Mesodermal cell (in vitro differentiated cells): ENCODE data around the gene KHDRBS2.

ENCODE experiments used
- H3K27ac ChIP-seq: 2 replicates; pipeline ENCODE4 v1.7.0; 2013; ENCODE audit warnings: mild to moderate bottlenecking, low read depth, low read length, moderate library complexity; ENCODE audit not compliant: severe bottlenecking
- H3K36me3 ChIP-seq: 2 replicates; pipeline ENCODE4 v1.7.1; 2013; ENCODE audit warnings: mild to moderate bottlenecking, low read length, moderate library complexity; ENCODE audit not compliant: control insufficient read depth, insufficient read depth
- H3K4me1 ChIP-seq: one replicate; pipeline ENCODE4 v1.7.1; 2013; ENCODE audit warnings: mild to moderate bottlenecking, low read length; ENCODE audit not compliant: insufficient read depth, control insufficient read depth, poor library complexity, severe bottlenecking
- H3K4me3 ChIP-seq: 2 replicates; pipeline ENCODE4 v1.7.0; 2013; ENCODE audit warnings: low read length, control low read depth, mild to moderate bottlenecking; ENCODE audit not compliant: insufficient read depth, poor library complexity, severe bottlenecking; ENCODE audit errors: extremely low read depth
- H3K9me3 ChIP-seq: 2 replicates; pipeline ENCODE4 v1.7.1; 2013; ENCODE audit warnings: mild to moderate bottlenecking, low read length, moderate library complexity; ENCODE audit not compliant: control insufficient read depth
- WGBS, 2 experiments: methylation state at CpG; one replicate each; pipeline ENCODE4 v1.1.5; 2013; ENCODE audit warnings: missing lambda C conversion rate in 2 of 2; ENCODE audit not compliant: insufficient coverage in 2 of 2; 5-methylcytosine and 5-hydroxymethylcytosine counted together

Gene KHDRBS2

DNA sequence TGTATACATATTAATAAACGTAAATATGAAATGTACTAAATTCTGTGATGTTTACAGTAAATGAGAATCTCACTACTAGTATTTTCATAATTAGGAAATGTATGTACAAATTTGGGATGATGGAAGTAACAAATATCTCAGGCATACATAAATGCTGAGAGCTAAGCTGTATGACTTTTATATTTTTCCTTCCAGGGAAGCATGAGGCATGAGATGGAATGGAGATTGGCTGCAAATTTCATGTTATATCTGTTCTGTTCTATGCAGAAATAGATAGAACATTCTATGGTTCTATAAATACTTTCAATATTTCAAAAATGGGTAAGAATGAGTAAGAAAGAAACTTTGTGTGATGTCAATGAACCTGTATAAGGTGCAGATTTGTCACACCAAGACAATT is 335.2 kb downstream of the KHDRBS2 start:
- Histone ChIP-seq H3K27ac (no peak overlapping the region), H3K4me3 (no peak overlapping the region), H3K4me1 (no peaks in the 10 kb centered on the region), H3K9me3 (no peaks in the 10 kb centered on the region), H3K36me3 (no peaks in the 10 kb centered on the region)
- WGBS, 2 experiments = no CpG with 5 or more reads among the region's 1 CpG

DNA sequence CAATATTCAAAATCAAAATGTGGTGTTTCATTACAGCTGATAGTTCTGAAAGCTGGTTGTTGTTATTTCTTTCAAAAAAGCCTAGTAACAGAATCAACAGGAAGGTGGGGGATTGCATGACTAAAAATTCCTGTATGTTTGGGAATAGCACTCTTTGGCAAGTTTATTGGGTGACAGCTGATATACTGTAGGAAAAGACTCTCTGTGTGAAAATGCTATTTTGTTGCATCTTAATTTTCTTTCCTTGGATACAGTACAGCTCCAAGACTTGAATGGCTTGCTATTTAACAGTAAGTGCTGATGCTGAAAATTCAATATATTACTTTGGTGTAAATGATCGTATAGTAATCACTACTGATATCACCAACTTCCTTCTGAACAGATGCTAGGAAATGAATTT is 336.1 kb downstream of the KHDRBS2 start:
- no CpG with 5 or more reads among the region's 1 CpG for WGBS, 2 experiments
- Histone ChIP-seq H3K27ac (no peak overlapping the region), H3K4me3 (no peak overlapping the region), H3K9me3 (no peaks in the 10 kb centered on the region), H3K4me1 (no peaks in the 10 kb centered on the region), H3K36me3 (no peaks in the 10 kb centered on the region)

DNA sequence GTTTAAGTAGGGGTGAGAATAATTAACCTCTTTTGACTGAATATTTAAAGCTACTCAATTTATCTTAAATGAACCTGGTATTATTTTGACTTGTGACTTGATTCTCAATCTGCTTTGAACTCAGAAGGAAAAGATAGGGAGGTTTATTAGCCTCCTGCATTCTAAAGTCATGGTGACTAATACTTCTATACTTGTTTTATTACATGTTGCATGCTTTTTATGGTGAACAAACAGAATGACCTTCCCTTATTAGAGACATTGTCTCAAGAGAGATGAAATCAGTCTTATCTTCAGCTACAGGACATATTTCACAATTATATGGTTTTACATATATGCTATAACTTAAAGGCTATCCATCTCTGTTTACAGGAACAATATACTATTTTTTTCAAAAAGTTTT is 336.9 kb downstream of the KHDRBS2 start:
- H3K9me3 ChIP-seq = no peaks in the 10 kb centered on the region
- no peaks in the 10 kb centered on the region for H3K4me1 ChIP-seq
- no peak overlapping the region for H3K4me3 ChIP-seq
- H3K36me3 ChIP-seq = no peaks in the 10 kb centered on the region
- no peak overlapping the region for H3K27ac ChIP-seq

DNA sequence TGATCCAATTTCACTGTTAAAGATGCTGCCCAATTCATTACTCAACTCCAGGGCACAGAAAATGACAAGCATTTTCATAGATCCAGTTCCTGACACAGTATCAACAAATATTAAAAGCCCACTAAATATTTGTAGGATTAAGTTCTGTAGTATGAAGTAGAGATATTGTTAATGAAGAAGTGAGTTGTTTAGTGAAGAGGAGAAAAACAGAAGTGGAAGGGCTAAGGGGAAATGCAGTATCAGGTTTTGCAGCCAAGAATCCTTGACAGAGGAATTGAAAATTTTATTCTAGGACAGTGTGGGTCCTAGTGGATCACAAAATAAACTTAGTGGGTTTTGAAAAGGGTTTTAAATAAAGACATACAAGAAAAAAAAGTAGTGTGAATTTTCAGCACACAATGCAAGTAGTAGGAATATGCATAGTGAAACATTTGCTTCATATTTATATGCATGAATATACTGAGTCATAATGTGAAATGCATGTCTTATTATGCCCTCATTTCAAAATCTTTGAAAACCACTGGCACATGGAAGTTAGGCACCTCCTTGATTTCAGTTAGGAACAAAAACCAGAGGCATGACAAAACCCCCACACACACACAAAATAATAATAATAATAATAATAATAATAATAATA is 338.6 kb downstream of the KHDRBS2 start:
- no peak overlapping the region for H3K27ac ChIP-seq
- H3K9me3 ChIP-seq = no peaks in the 10 kb centered on the region
- H3K36me3 ChIP-seq = no peaks in the 10 kb centered on the region
- no peaks in the 10 kb centered on the region for H3K4me1 ChIP-seq
- no peak overlapping the region for H3K4me3 ChIP-seq

DNA sequence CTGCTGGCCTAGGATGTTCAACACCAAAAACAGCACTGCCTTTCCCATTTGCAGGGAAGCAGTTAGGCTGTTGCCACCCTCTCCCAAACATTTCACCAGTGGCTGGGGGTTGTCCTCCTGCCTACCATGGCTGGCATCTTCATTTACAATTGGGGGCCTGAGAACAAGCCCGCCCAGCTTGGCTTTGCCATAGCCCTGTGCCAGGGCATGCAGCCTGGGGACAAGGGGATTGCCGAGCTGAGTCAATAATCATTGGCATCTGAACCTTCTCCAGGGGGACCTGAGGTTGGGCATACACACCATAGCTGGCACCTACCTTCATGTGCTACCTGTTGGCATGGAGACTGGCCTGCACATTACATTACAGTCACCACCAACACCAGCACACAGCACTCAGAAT is 345.1 kb downstream of the KHDRBS2 start:
- no peaks in the 10 kb centered on the region for H3K36me3 ChIP-seq
- no peak overlapping the region for H3K27ac ChIP-seq
- no peaks in the 10 kb centered on the region for H3K4me1 ChIP-seq
- 100% methylated on average over 1 to 2 of the region's 2 CpGs for WGBS, 2 experiments
- no peaks in the 10 kb centered on the region for H3K9me3 ChIP-seq
- no peak overlapping the region for H3K4me3 ChIP-seq

DNA sequence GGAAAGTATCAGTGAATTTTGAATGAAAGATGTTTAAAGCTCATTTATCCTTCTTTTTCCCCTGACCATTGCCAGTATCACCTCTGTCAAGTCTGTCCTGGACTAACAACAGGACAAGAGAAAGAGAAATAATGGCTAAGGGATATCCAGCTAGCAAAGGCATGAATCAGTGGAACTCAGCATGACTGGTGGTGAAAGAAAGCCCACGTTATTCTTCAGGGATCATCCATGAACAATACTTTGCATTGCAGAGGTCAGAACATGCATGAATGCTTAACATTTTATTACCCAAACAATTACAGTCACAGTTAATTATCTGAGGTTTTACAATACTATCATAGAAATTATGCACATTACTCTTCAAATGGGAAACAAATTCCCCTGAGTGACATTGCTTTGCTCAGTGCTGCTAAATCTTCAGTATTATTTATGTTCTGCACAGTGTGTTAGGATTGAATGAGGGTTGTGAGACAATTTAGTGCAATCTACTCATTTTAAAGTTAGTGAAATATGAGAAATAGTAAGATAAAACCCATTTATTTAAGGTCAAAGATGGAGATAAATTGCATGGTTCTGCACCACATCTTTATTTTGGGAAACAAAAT is 350.7 kb downstream of the KHDRBS2 start:
- no peaks in the 10 kb centered on the region for H3K4me1 ChIP-seq
- no peak overlapping the region for H3K27ac ChIP-seq

DNA sequence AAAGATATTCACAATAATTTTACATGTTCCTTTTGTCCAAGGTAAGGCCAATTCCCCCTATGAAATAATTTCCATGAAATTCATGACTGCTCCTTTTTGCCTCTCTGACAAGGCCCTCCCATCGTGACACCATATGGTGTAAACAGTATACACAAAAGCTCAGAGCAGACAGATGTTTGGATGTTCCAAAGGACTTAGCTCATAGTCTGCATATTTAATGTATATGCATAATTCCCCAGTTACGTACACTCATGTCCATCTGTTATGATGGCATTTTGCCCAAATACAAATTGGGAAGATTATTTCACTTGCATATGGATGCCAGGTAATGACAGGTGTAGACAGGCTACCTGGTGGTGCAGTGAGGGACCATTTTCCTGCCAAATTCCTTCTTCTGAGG is 376.5 kb downstream of the KHDRBS2 start:
- no CpG with 5 or more reads among the region's 2 CpGs for WGBS, 2 experiments
- Histone ChIP-seq H3K36me3 (no peaks in the 10 kb centered on the region), H3K4me3 (no peak overlapping the region), H3K9me3 (no peaks in the 10 kb centered on the region), H3K4me1 (no peaks in the 10 kb centered on the region), H3K27ac (no peak overlapping the region)

More for the DNA sequence above, 350.7 kb downstream of the KHDRBS2 start:
- no peak overlapping the region for H3K4me3 ChIP-seq
- no peaks in the 10 kb centered on the region for H3K9me3 ChIP-seq
- H3K36me3 ChIP-seq = no peaks in the 10 kb centered on the region
- WGBS, 2 experiments = 75 to 80% methylated on average over 1 of the region's 1 CpG

DNA sequence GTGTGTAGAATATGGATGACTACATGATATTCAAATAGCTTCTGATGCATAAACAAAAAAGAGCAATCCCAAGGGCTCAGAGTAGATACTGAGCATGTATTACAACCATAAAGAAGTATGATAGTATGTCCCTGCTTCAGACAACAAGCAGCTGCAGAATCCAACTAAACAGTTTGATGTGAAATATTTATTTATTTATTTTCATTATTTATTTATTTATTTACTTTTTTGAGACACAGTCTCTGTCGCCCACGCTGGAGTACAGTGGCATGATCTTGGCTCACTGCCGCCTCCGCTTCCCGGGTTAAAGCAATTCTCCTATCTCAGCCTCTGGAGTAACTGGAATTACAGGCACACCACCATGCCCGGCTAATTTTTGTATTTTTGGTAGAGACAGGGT is 384.3 kb downstream of the KHDRBS2 start:
- Histone ChIP-seq H3K9me3 (no peaks in the 10 kb centered on the region), H3K4me3 (no peak overlapping the region), H3K4me1 (peaks cover 4% of the 10 kb centered on the region), H3K27ac (no peak overlapping the region), H3K36me3 (no peaks in the 10 kb centered on the region)
- WGBS, 2 experiments = 88 to 91% methylated on average over 5 to 6 of the region's 6 CpGs

DNA sequence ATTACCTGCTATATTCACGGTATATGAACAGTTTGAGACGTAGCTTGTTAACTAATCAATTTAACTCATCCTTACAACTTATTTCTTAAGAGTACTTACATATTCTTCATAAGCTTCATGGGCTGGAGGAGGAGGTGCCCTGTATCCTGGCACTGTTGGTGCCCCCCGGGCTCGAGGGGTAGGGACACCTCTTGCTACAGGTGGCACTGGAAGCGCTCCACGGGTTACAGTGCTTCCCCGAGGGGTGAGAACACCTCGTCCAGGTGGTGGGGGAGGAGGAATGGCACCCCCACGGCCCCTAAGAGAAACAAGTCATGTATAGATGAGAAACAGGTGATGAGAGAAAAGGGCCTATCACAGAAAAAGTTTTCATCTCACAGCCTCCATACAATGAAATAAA is 391.5 kb downstream of the KHDRBS2 start:
- no peaks in the 10 kb centered on the region for H3K9me3 ChIP-seq
- no peak overlapping the region for H3K27ac ChIP-seq
- 93 to 98% methylated on average over 5 to 7 of the region's 9 CpGs for WGBS, 2 experiments
- H3K4me1 ChIP-seq = peaks cover 7% of the 10 kb centered on the region
- no peaks in the 10 kb centered on the region for H3K36me3 ChIP-seq
- H3K4me3 ChIP-seq = no peak overlapping the region

DNA sequence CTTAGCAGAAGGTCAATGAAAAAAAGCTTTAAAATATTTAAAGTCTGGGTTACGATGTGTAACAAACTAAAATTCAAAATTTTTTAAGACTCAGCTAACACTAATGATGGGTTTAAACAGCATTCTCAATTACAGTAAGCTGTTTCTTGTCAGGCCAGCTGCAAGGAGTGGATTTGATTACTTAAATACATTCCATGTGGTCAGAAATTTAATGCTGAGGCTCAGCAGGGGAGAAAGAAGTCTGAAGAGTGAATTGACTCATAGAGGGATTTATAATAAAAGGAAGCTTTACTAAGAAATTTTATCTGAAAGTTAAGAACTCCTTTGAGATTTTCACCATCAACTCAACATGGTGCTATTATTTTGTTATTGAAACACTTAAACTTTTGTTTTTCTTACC is 398.6 kb downstream of the KHDRBS2 start:
- WGBS, 2 experiments = no CpG with 5 or more reads among the region's 1 CpG
- no peak overlapping the region for H3K4me3 ChIP-seq
- no peaks in the 10 kb centered on the region for H3K36me3 ChIP-seq
- no peak overlapping the region for H3K27ac ChIP-seq
- H3K4me1 ChIP-seq = peaks cover 5% of the 10 kb centered on the region
- no peaks in the 10 kb centered on the region for H3K9me3 ChIP-seq

DNA sequence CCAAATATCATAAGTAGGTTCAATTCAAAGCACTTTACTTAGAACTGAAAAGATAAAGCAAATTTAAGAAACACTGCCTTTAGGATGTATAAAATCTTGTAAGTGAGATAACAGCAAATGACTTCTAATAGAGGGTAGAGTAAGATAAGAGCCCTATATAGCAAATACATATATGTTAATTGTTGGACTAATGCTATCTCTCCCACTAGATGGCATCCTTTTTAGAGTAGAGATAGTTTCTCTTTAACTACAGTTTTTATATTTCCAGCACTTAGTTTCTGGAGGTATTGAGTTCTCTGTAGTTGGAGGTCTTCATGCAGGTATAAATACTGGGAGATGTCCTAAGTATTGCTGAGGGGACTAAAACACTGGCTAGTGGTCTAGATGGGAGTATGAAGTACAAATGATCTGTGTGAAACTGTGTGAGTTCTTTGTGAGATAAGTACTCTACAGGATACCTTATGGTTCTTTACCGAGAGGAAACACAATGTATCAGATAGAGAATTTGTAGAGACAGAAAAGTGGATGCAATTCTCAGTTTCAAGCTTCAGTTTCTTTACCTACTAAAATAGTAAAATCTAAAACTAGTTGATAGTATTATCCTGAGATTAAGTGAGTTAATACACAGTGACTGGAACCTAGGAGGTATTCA is 399.3 kb downstream of the KHDRBS2 start:
- no peaks in the 10 kb centered on the region for H3K9me3 ChIP-seq
- 88% methylated on average over 1 of the region's 1 CpG; no CpG with 5 or more reads in 1 of the 2 experiments for WGBS, 2 experiments
- no peak overlapping the region for H3K4me3 ChIP-seq
- H3K36me3 ChIP-seq = no peaks in the 10 kb centered on the region
- H3K27ac ChIP-seq = no peak overlapping the region
- peaks cover 5% of the 10 kb centered on the region for H3K4me1 ChIP-seq
